Stimulated activated CD4-positive, alpha-beta T cell treated with anti-CD3 and anti-CD28 coated beads, Interleukin-1b, Interleukin-23, amount 100 ng/mL, for 24 hours (primary cell): ENCODE measurements around the gene PCDHB2.
"Not testable (repeated sequence)": the region's sequence is repeated elsewhere in the genome, so short reads cannot be mapped to it uniquely, and the experiment has no call there.

Experiments used
- DNase-seq, 4 experiments: peaks; one replicate each; pipeline ENCODE4 v3.0.0-alpha.2; 2020; ENCODE audit warnings: low read depth in 4 of 4, low spot score in 1 of 4

PCDHB2 gene

GRCh38 chr5:141094481-141095262 is at the start of gene PCDHB2:
Gene PCDHB2 (plus strand): TSS chr5:141094615. CDS start chr5:141094791, 176 bp downstream.
- DNase-seq, result no peak

GRCh38 chr5:141050622-141051520 is 43.5 kb upstream of the PCDHB2 start, which contains the start of gene PCDHB1:
Gene PCDHB1 (plus strand): TSS chr5:141051374. CDS start chr5:141051471, 97 bp downstream.
- no peak for DNase-seq

- DNase-seq, result no peak
These were observed 42.9 kb upstream of the PCDHB2 start for GRCh38 chr5:141051521-141051866.

GRCh38 chr5:141077826-141078225 is 16.6 kb upstream of the PCDHB2 start:
- no peak for DNase-seq

GRCh38 chr5:141082228-141082627 is 12.2 kb upstream of the PCDHB2 start:
- no peak for DNase-seq

- DNase-seq, result peak in 1 of 4 experiments; percentile 8
These were observed 9.9 kb upstream of the PCDHB2 start for GRCh38 chr5:141084487-141084989.

- DNase-seq, result no peak
These were observed 837 bp downstream of the PCDHB2 start for GRCh38 chr5:141095263-141095641.

- DNase-seq, result not testable (repeated sequence)
These were observed 1.8 kb downstream of the PCDHB2 start for GRCh38 chr5:141096181-141096580.

- not testable (repeated sequence) for DNase-seq
These were observed 2.2 kb downstream of the PCDHB2 start for GRCh38 chr5:141096586-141096985.

GRCh38 chr5:141100243-141100805 is 5.9 kb downstream of the PCDHB2 start, which contains the start of gene PCDHB3:
Gene PCDHB3 (plus strand): TSS chr5:141100473. CDS start chr5:141100650, 177 bp downstream.
- peak in 2 of 4 experiments; percentile 1 to 3 for DNase-seq

GRCh38 chr5:141101059-141101458 is 6.6 kb downstream of the PCDHB2 start:
- DNase-seq, result no peak

GRCh38 chr5:141102070-141102469 is 7.7 kb downstream of the PCDHB2 start:
- DNase-seq, result not testable (repeated sequence)

- DNase-seq, result not testable (repeated sequence)
These were observed 8.1 kb downstream of the PCDHB2 start for GRCh38 chr5:141102471-141102870.

GRCh38 chr5:141105350-141105749 is 10.9 kb downstream of the PCDHB2 start:
- DNase-seq, result no peak

- no peak for DNase-seq
These were observed 24.8 kb downstream of the PCDHB2 start for GRCh38 chr5:141119250-141119649.

- no peak for DNase-seq
These were observed 27.1 kb downstream of the PCDHB2 start, which contains the start of gene PCDHB4 for GRCh38 chr5:141121563-141121962. Gene PCDHB4 (plus strand): TSS chr5:141121818. CDS start chr5:141121999, 181 bp downstream.

- no peak for DNase-seq
These were observed 27.6 kb downstream of the PCDHB2 start for GRCh38 chr5:141121985-141122384.

GRCh38 chr5:141123396-141124135 is 29.2 kb downstream of the PCDHB2 start:
- DNase-seq, result not testable (repeated sequence)

- no peak for DNase-seq
These were observed 32.9 kb downstream of the PCDHB2 start for GRCh38 chr5:141127305-141127704.

- no peak for DNase-seq
These were observed 40.8 kb downstream of the PCDHB2 start, which contains the start of gene PCDHB5 for GRCh38 chr5:141135030-141135717. Gene PCDHB5 (plus strand): TSS chr5:141135206. CDS start chr5:141135435, 229 bp downstream.
